Measurements from ENCODE around the gene SHF. TPM values are rescaled to one million over a fixed set of nuclear protein-coding genes. Genes with fewer than 3 reads are reported as not detected.

The SHF gene
- total RNA-seq, 1 experiment from 2014 or later = 7.3 TPM

DNA sequence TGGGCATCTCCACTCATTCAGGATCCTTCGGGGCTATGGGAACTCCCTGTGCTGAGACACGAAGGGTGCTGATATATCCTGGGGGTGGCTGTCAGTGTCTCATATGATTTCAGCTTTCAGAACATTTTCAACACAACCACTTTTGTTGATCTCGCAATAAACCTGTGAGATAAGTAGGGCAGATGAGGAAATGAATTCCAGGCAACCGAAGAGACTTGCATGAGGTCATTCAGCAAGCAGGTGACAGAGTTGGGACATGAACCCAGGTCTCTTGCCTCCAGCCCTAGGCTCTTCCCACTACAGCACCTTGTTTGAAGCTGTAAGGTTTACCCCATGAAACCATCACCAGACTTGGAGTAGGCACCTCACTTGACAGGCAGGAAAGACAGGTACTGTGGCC lies 41.4 kb downstream of the SHF start:
- peaks cover 9% of the 10 kb centered on the region for H3K4me1 Mint-ChIP-seq (ENCODE audit: low read depth, unreplicated experiment)

DNA sequence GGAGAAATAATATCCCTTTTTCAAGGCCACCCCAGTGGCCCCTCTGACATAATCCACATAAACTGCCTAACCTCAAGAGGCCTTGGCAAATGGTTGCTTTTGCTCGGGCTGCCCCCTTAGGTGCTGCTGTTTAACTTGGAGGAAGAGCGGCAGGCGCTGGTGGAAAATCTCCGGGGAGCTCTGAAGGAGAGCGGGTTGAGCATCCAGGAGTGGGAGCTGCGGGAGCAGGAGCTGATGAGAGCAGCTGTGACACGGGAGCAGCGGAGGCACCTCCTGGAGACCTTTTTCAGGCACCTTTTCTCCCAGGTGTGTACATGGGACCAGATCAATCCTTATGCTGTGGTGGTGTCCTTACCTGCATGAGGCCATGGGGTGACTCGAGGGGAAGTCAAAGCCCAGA lies 43.0 kb downstream of the SHF start:
- H3K36me3 Mint-ChIP-seq (ENCODE audit: insufficient read depth, unreplicated experiment) = no peaks in the 10 kb centered on the region
- CTCF ChIA-PET = interaction anchor here (1.3 kb wide), 1 partner anchor 12 kb away, joined by 3 read pairs; no protein-coding TSS in a partner anchor
- no TSS peak for BruUV-seq (replicated peaks)

More for the DNA sequence above, 41.4 kb downstream of the SHF start:
- Mint-ChIP-seq H3K27ac (ENCODE audit: unreplicated experiment) (no peak overlapping the region), H3K27me3 (ENCODE audit: unreplicated experiment) (no peaks in the 10 kb centered on the region), H3K36me3 (ENCODE audit: insufficient read depth, unreplicated experiment) (no peaks in the 10 kb centered on the region), H3K9me3 (ENCODE audit: low read depth, unreplicated experiment) (no peaks in the 10 kb centered on the region), H3K4me3 (ENCODE audit: low read depth, unreplicated experiment) (no peak overlapping the region)
- intact Hi-C loops (cut with micrococcal nuclease; ENCODE audit: unreplicated experiment) = no loop called here
- no peak for DNase-seq
- TF ChIP-seq, protein P1, sequence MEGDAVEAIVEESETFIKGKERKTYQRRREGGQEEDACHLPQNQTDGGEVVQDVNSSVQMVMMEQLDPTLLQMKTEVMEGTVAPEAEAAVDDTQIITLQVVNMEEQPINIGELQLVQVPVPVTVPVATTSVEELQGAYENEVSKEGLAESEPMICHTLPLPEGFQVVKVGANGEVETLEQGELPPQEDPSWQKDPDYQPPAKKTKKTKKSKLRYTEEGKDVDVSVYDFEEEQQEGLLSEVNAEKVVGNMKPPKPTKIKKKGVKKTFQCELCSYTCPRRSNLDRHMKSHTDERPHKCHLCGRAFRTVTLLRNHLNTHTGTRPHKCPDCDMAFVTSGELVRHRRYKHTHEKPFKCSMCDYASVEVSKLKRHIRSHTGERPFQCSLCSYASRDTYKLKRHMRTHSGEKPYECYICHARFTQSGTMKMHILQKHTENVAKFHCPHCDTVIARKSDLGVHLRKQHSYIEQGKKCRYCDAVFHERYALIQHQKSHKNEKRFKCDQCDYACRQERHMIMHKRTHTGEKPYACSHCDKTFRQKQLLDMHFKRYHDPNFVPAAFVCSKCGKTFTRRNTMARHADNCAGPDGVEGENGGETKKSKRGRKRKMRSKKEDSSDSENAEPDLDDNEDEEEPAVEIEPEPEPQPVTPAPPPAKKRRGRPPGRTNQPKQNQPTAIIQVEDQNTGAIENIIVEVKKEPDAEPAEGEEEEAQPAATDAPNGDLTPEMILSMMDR (IDR thresholded peaks at IDR 0.05; ENCODE audit: unreplicated experiment) = no peak
- CTCF ChIA-PET = interaction anchor here (1.3 to 1.5 kb wide), 2 partner anchors 17 to 20 kb away, joined by 4 to 5 read pairs; no protein-coding TSS in a partner anchor
- BruUV-seq (replicated peaks) = no TSS peak

DNA sequence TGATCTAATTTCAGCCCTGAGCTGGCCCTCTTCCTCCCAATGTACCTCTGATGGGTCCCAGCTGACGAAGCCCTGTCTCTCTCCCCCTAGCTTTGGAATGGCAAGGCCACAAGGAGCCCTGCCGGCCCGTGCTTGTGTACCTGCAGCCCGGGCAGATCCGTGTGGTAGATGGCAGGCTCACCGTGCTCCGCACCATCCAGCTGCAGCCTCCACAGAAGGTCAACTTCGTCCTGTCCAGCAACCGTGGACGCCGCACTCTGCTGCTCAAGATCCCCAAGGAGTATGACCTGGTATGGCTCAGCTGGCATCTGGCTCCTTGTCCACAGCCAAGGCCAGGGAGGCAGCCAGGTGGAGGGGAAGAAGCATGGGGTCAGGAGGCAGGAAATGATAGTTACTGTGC lies 43.8 kb downstream of the SHF start:
- CTCF ChIA-PET = interaction anchor here (1.3 kb wide), 1 partner anchor 12 kb away, joined by 3 read pairs; no protein-coding TSS in a partner anchor

More for the DNA sequence above, 43.0 kb downstream of the SHF start:
- Mint-ChIP-seq H3K27me3 (ENCODE audit: unreplicated experiment) (no peaks in the 10 kb centered on the region), H3K4me1 (ENCODE audit: low read depth, unreplicated experiment) (peaks cover 9% of the 10 kb centered on the region), H3K4me3 (ENCODE audit: low read depth, unreplicated experiment) (no peak overlapping the region), H3K27ac (ENCODE audit: unreplicated experiment) (no peak overlapping the region), H3K9me3 (ENCODE audit: low read depth, unreplicated experiment) (no peaks in the 10 kb centered on the region)
- intact Hi-C loops (cut with micrococcal nuclease; ENCODE audit: unreplicated experiment) = no loop called here
- DNase-seq = no peak
- TF ChIP-seq, protein P1 (IDR thresholded peaks at IDR 0.05; ENCODE audit: unreplicated experiment) = no peak

DNA sequence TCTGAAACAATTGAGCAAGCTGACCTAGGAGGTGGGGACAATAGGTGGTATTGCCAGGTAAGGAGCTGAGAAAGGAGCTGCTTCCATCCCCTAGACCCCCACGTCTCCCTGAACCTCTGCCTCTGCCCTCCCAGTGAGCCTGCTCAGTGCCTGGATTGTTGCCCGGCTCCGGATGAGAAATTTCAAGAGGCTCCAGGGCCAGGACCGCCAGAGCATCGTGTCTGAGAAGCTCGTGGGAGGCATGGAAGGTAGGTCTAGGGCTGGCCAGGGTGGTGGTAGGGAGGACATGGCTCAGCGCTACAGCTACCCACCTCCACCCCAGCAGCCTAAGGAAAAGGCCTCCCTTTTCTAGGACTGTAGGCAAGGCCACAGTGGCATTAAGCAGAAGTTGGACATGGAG lies 44.7 kb downstream of the SHF start:
- TF ChIP-seq, protein P1 (IDR thresholded peaks at IDR 0.05; ENCODE audit: unreplicated experiment) = no peak
- no peaks in the 10 kb centered on the region for H3K27me3 Mint-ChIP-seq (ENCODE audit: unreplicated experiment)
- H3K36me3 Mint-ChIP-seq (ENCODE audit: insufficient read depth, unreplicated experiment) = no peaks in the 10 kb centered on the region
- no peak for DNase-seq
- intact Hi-C loops (cut with micrococcal nuclease; ENCODE audit: unreplicated experiment) = no loop called here
- peaks cover 9% of the 10 kb centered on the region for H3K4me1 Mint-ChIP-seq (ENCODE audit: low read depth, unreplicated experiment)
- no peaks in the 10 kb centered on the region for H3K9me3 Mint-ChIP-seq (ENCODE audit: low read depth, unreplicated experiment)
- CTCF ChIA-PET = no interaction called here
- BruUV-seq (replicated peaks) = no TSS peak
- H3K4me3 Mint-ChIP-seq (ENCODE audit: low read depth, unreplicated experiment) = no peak overlapping the region
- no peak overlapping the region for H3K27ac Mint-ChIP-seq (ENCODE audit: unreplicated experiment)

More for the DNA sequence above, 43.8 kb downstream of the SHF start:
- peaks cover 9% of the 10 kb centered on the region for H3K4me1 Mint-ChIP-seq (ENCODE audit: low read depth, unreplicated experiment)
- intact Hi-C loops (cut with micrococcal nuclease; ENCODE audit: unreplicated experiment) = no loop called here
- H3K27ac Mint-ChIP-seq (ENCODE audit: unreplicated experiment) = no peak overlapping the region
- BruUV-seq (replicated peaks) = no TSS peak
- TF ChIP-seq, protein P1 (IDR thresholded peaks at IDR 0.05; ENCODE audit: unreplicated experiment) = no peak
- no peaks in the 10 kb centered on the region for H3K36me3 Mint-ChIP-seq (ENCODE audit: insufficient read depth, unreplicated experiment)
- H3K4me3 Mint-ChIP-seq (ENCODE audit: low read depth, unreplicated experiment) = no peak overlapping the region
- H3K27me3 Mint-ChIP-seq (ENCODE audit: unreplicated experiment) = no peaks in the 10 kb centered on the region
- H3K9me3 Mint-ChIP-seq (ENCODE audit: low read depth, unreplicated experiment) = no peaks in the 10 kb centered on the region
- no peak for DNase-seq
